ENCODE data around the gene FSCN2. TPM values are rescaled to one million over a fixed set of nuclear protein-coding genes. Genes with fewer than 3 reads are reported as not detected.
"Not testable (repeated sequence)": the region's sequence is repeated elsewhere in the genome, so short reads cannot be mapped to it uniquely, and the experiment has no call there.

FSCN2 gene
- total RNA-seq, 6 experiments from 2014 or later = 0.71 to 1.4 (median 0.99) TPM

DNA sequence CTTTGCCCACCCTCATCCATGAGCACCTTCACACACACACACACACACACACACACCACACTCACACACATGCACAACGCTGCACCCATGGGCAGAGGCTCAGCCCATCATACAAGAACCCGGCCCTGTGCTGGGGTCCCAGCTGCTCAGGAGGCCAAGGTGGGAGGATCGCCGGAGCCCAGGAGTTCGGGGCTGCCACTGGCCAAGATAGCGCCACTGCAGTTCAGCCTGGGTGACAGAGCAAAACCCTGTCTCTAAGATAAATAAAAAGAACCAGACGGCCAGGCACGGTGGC is 3.4 kb upstream of the FSCN2 start:
- Mint-ChIP-seq H3K36me3 (ENCODE audit: low read depth) (no peaks in the 10 kb centered on the region; the same call in 1 of the 2 replicates), H3K9me3 (no peaks in the 10 kb centered on the region)
- TF ChIP-seq, protein P1, sequence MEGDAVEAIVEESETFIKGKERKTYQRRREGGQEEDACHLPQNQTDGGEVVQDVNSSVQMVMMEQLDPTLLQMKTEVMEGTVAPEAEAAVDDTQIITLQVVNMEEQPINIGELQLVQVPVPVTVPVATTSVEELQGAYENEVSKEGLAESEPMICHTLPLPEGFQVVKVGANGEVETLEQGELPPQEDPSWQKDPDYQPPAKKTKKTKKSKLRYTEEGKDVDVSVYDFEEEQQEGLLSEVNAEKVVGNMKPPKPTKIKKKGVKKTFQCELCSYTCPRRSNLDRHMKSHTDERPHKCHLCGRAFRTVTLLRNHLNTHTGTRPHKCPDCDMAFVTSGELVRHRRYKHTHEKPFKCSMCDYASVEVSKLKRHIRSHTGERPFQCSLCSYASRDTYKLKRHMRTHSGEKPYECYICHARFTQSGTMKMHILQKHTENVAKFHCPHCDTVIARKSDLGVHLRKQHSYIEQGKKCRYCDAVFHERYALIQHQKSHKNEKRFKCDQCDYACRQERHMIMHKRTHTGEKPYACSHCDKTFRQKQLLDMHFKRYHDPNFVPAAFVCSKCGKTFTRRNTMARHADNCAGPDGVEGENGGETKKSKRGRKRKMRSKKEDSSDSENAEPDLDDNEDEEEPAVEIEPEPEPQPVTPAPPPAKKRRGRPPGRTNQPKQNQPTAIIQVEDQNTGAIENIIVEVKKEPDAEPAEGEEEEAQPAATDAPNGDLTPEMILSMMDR (IDR thresholded peaks at IDR 0.05) = no peak

DNA sequence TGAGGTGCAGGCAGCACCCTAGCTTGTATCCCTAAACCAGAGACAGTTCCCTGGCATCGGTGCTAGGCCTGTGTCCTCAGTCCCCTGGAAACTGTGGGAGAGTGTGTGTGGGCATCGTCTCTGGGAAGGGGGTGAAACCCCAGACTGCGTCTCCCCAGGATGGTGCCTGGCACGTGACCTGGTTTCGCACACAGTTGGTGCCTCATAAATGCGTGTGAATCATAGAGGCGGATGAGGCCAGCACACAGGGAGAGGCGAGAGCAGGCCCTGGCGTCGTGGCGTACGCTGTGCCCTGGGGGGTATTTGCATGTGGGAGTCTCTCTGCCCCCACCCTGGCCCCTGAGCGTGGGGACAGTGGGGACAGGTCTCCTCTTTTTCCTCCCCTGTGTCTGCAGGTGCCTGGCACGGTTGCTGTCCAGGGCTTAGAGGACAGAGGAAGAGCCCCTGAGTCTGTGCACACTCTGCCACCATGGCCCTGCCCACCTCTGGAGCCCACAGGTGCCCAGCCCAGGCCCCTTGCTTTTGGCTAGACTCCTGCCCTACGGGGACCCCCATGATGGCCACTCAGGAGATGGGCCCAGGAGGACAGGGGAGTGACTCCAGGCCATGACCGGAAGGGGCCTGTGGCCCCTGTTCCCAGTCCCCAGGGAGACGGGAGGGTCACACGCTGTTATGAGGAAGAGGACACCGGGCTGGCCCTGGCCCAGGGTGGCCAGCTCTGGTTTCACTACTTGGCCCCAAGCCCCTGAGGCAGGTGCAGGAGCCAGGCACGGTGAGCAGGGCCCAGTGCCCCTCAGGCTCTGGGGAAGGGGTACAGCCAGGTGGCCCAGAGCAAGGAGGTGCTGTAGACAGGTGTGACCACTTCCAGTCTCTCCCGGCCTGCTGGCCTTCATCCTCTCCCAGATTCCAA is 1.3 kb upstream of the FSCN2 start:
- no peak overlapping the region for H3K27ac Mint-ChIP-seq
- H3K27me3 Mint-ChIP-seq (ENCODE audit: insufficient read depth) = peaks cover 2% of the 10 kb centered on the region; the same call in 1 of the 2 replicates
- no peak overlapping the region for H3K4me3 Mint-ChIP-seq
- TF ChIP-seq, protein P1 (IDR thresholded peaks at IDR 0.05) = no peak
- H3K9me3 Mint-ChIP-seq = no peaks in the 10 kb centered on the region
- H3K4me1 Mint-ChIP-seq (ENCODE audit: low read depth) = no peaks in the 10 kb centered on the region; the same call in 1 of the 2 replicates
- no peaks in the 10 kb centered on the region; the same call in 1 of the 2 replicates for H3K36me3 Mint-ChIP-seq (ENCODE audit: low read depth)
- no peak for DNase-seq

More for the DNA sequence above, 3.4 kb upstream of the FSCN2 start:
- H3K4me1 Mint-ChIP-seq (ENCODE audit: low read depth) = no peaks in the 10 kb centered on the region; the same call in 1 of the 2 replicates
- H3K4me3 Mint-ChIP-seq = no peak overlapping the region
- no peak overlapping the region for H3K27ac Mint-ChIP-seq
- no peak for DNase-seq
- H3K27me3 Mint-ChIP-seq (ENCODE audit: insufficient read depth) = peaks cover 2% of the 10 kb centered on the region; the same call in 1 of the 2 replicates

DNA sequence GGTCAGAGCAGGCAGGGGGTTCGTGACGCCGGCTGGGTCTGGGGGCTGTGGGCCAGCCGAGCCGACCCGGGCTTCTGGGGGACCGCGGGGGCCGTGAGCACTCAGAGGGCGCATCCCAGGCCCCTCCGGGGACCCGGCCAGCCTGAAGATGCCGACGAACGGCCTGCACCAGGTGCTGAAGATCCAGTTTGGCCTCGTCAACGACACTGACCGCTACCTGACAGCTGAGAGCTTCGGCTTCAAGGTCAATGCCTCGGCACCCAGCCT is 140 bp downstream of the FSCN2 start:
- TF ChIP-seq, protein P1 (IDR thresholded peaks at IDR 0.05) = no peak
- peaks cover 3% of the 10 kb centered on the region; the same call in 1 of the 2 replicates for H3K27me3 Mint-ChIP-seq (ENCODE audit: insufficient read depth)
- no peak for DNase-seq
- no peak overlapping the region for H3K27ac Mint-ChIP-seq
- H3K4me3 Mint-ChIP-seq = no peak overlapping the region
- H3K9me3 Mint-ChIP-seq = no peaks in the 10 kb centered on the region
- no peaks in the 10 kb centered on the region for H3K36me3 Mint-ChIP-seq (ENCODE audit: low read depth)
- H3K4me1 Mint-ChIP-seq (ENCODE audit: low read depth) = no peaks in the 10 kb centered on the region; the same call in 1 of the 2 replicates

DNA sequence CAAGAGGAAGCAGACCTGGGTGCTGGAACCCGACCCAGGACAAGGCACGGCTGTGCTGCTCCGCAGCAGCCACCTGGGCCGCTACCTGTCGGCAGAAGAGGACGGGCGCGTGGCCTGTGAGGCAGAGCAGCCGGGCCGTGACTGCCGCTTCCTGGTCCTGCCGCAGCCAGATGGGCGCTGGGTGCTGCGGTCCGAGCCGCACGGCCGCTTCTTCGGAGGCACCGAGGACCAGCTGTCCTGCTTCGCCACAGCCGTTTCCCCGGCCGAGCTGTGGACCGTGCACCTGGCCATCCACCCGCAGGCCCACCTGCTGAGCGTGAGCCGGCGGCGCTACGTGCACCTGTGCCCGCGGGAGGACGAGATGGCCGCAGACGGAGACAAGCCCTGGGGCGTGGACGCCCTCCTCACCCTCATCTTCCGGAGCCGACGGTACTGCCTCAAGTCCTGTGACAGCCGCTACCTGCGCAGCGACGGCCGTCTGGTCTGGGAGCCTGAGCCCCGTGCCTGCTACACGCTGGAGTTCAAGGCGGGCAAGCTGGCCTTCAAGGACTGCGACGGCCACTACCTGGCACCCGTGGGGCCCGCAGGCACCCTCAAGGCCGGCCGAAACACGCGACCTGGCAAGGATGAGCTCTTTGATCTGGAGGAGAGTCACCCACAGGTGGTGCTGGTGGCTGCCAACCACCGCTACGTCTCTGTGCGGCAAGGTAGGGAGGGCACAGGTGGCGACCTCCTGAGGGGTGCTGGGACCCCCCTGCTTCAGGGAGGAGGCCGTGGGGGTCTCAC is 667 bp downstream of the FSCN2 start:
- Mint-ChIP-seq H3K4me3 (no peak overlapping the region), H3K9me3 (no peaks in the 10 kb centered on the region), H3K36me3 (ENCODE audit: low read depth) (no peaks in the 10 kb centered on the region), H3K4me1 (ENCODE audit: low read depth) (no peaks in the 10 kb centered on the region; the same call in 1 of the 2 replicates), H3K27ac (no peak overlapping the region), H3K27me3 (ENCODE audit: insufficient read depth) (peaks cover 4% of the 10 kb centered on the region; the same call in 1 of the 2 replicates)
- TF ChIP-seq, protein P1 (IDR thresholded peaks at IDR 0.05) = no peak
- no peak for DNase-seq

DNA sequence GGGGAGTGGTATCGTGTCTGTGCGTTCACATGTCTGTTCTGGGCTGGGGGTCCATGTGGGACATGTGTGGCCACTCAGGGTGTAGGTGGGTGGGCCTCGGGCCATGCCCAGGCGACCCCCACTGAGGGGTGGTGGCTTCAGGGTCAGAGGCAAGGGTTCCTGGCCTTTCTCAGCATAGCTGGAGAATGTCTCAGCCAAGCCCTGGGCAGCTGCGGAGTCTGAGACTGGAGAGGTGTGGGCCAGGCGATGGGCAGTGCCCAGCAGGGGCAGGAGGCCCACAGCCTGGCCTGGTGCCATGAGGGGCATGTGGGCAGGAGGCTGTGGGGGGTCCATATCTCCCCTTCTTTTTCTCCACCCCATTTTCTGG is 1.2 kb downstream of the FSCN2 start:
- Mint-ChIP-seq H3K27me3 (ENCODE audit: insufficient read depth) (peaks cover 4% of the 10 kb centered on the region; the same call in 1 of the 2 replicates), H3K4me1 (ENCODE audit: low read depth) (no peaks in the 10 kb centered on the region; the same call in 1 of the 2 replicates), H3K36me3 (ENCODE audit: low read depth) (no peaks in the 10 kb centered on the region), H3K27ac (no peak overlapping the region), H3K4me3 (no peak overlapping the region; the same call in 1 of the 2 replicates), H3K9me3 (no peaks in the 10 kb centered on the region)
- TF ChIP-seq, protein P1 (IDR thresholded peaks at IDR 0.05) = no peak
- no peak for DNase-seq

DNA sequence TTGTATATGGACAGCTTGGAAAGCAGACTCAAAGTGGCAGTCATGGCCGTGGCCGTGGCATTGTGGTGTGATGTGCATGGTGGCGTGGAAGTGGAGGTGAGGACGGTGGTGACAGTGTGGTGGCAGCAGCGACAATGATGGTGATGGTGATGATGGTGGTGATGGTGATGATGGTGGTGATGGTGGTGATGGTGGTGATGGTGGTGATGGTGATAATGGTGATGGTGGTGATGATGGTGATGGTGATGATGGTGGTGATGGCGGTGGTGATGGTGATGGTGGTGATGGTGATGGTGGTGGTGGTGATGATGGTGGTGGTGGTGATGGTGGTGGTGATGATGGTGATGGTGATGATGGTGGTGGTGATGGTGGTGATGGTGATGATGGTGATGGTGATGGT is 2.8 kb downstream of the FSCN2 start:
- H3K27ac Mint-ChIP-seq; DNase-seq; H3K36me3 Mint-ChIP-seq (ENCODE audit: low read depth); H3K4me3 Mint-ChIP-seq; H3K27me3 Mint-ChIP-seq (ENCODE audit: insufficient read depth); H3K9me3 Mint-ChIP-seq; H3K4me1 Mint-ChIP-seq (ENCODE audit: low read depth): not testable (repeated sequence)

DNA sequence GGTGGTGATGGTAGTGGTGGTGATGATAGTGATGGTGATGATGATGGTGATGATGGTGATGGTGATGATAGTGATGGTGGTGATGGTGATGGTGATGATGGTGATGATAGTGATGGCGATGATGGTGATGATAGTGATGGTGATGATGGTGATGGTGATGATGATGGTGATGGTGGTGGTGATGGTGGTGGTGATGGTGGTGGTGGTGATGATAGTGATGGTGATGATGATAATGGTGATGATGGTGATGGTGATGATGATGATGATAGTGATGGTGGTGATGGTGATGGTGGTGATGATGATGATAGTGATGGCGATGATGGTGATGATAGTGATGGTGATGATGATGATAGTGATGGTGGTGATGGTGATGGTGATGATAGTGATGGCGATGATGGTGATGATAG is 3.8 kb downstream of the FSCN2 start:
- not testable (repeated sequence) for H3K27me3 Mint-ChIP-seq (ENCODE audit: insufficient read depth); H3K9me3 Mint-ChIP-seq; H3K36me3 Mint-ChIP-seq (ENCODE audit: low read depth)

More for the DNA sequence above, 3.8 kb downstream of the FSCN2 start:
- H3K4me3 Mint-ChIP-seq; H3K27ac Mint-ChIP-seq; DNase-seq; H3K4me1 Mint-ChIP-seq (ENCODE audit: low read depth): not testable (repeated sequence)
